Hepatocyte (in vitro differentiated cells): ENCODE results near the gene FIZ1. TPM values are rescaled to one million over a fixed set of nuclear protein-coding genes. Genes with fewer than 3 reads are reported as not detected.

Source experiments
- DNase-seq: peaks from one replicate; pipeline ENCODE4 v3.0.0-alpha.2; 2016; ENCODE audit warnings: low spot score
- H2AFZ ChIP-seq: fragments of 200-600 bp; sonication (generic); 2 replicates; pipeline ENCODE4 v1.6.0; 2016; ENCODE audit warnings: antibody characterized with exemption, mild to moderate bottlenecking
- H3K27ac ChIP-seq: fragments of 200-600 bp; sonication (generic); 2 replicates; pipeline ENCODE4 v1.5.1; 2016; ENCODE audit warnings: mild to moderate bottlenecking
- H3K27me3 ChIP-seq: fragments of 200-600 bp; sonication (generic); 2 replicates; pipeline ENCODE4 v1.6.1; 2016
- H3K36me3 ChIP-seq: fragments of 200-600 bp; sonication (generic); replicated peaks from 2 replicates; pipeline ENCODE4 v1.5.1; 2016; ENCODE audit warnings: low read depth; ENCODE audit not compliant: insufficient read depth
- H3K4me1 ChIP-seq: fragments of 200-600 bp; sonication (generic); 2 replicates; pipeline ENCODE4 v1.5.1; 2016; ENCODE audit warnings: mild to moderate bottlenecking, moderate library complexity; ENCODE audit not compliant: insufficient read depth
- H3K4me2 ChIP-seq: fragments of 200-600 bp; sonication (generic); 2 replicates; pipeline ENCODE4 v1.6.0; 2016
- H3K4me3 ChIP-seq: fragments of 200-600 bp; sonication (generic); 2 replicates; pipeline ENCODE4 v1.5.1; 2016; ENCODE audit warnings: mild to moderate bottlenecking
- H3K79me2 ChIP-seq: fragments of 200-600 bp; sonication (generic); 2 replicates; pipeline ENCODE4 v1.6.0; 2017; ENCODE audit warnings: mild to moderate bottlenecking
- H3K9me2 ChIP-seq: fragments of 200-600 bp; sonication (generic); replicated peaks from 2 replicates; pipeline ENCODE4 v1.6.0; 2017; ENCODE audit warnings: mild to moderate bottlenecking; ENCODE audit not compliant: insufficient read depth
- H3K9me3 ChIP-seq: fragments of 200-600 bp; sonication (generic); 2 replicates; pipeline ENCODE4 v1.5.1; 2016; ENCODE audit warnings: low read depth, mild to moderate bottlenecking
- H4K20me1 ChIP-seq: fragments of 200-600 bp; sonication (generic); 2 replicates; pipeline ENCODE4 v1.6.0; 2016; ENCODE audit warnings: mild to moderate bottlenecking; ENCODE audit not compliant: insufficient read depth, poor library complexity, severe bottlenecking
- CTCF ChIP-seq: fragments of 200-600 bp; sonication (generic); IDR thresholded peaks from 2 replicates; pipeline ENCODE4 v1.5.1; 2016; ENCODE audit warnings: antibody characterized with exemption, mild to moderate bottlenecking; ENCODE audit not compliant: poor library complexity
- EZH2 ChIP-seq: fragments of 200-600 bp; sonication (generic); IDR thresholded peaks from 2 replicates; pipeline ENCODE4 v1.6.1; 2016; ENCODE audit warnings: antibody characterized with exemption, mild to moderate bottlenecking, borderline replicate concordance
- EZH2phosphoT487 ChIP-seq: fragments of 200-600 bp; sonication (generic); IDR thresholded peaks from one replicate; pipeline ENCODE4 v1.6.1; 2018; ENCODE audit warnings: antibody characterized with exemption, mild to moderate bottlenecking, low read depth, moderate library complexity; ENCODE audit not compliant: unreplicated experiment, severe bottlenecking
- WGBS: methylation state at CpG from one replicate; pipeline ENCODE4 v1.1.6; 2016; ENCODE audit warnings: low lambda C conversion rate; ENCODE audit errors: missing lambda C conversion rate; 5-methylcytosine and 5-hydroxymethylcytosine counted together
- polyA plus RNA-seq: library from polyadenylated mRNA; unstranded; fragments of >200 nt; fragmentation: Nextera tagmentation; extraction: Ambion mirVana; gene quantifications from 2 replicates; pipeline ENCODE4 v1.2.1, GENCODE V29; 2016
- total RNA-seq: library from RNA; depleted of rRNA; stranded (reverse); fragments of >200 nt; gene quantifications from 2 replicates; pipeline ENCODE4 v1.2.3, GENCODE V29; 2014

FIZ1 gene
- total and polyA plus RNA-seq, 2 experiments from 2014 or later: 3.8 to 16.4 TPM

GRCh38 chr19:55581823-55582223, 17.5 kb downstream of the FIZ1 start:
- Histone ChIP-seq H3K4me3 (no peak overlapping the region), H3K9me2 (no peaks in the 10 kb centered on the region), H4K20me1 (no peaks in the 10 kb centered on the region), H3K4me2 (peak overlapping the region; percentile 98), H3K36me3 (no peaks in the 10 kb centered on the region), H3K79me2 (peaks cover 23% of the 10 kb centered on the region), H3K4me1 (peaks cover 12% of the 10 kb centered on the region), H3K27me3 (no peaks in the 10 kb centered on the region), H2AFZ (no peak overlapping the region), H3K27ac (peak overlapping the region; percentile 97), H3K9me3 (no peaks in the 10 kb centered on the region)
- no peak for TF ChIP-seq CTCF
- TF ChIP-seq EZH2phosphoT487: no peak
- TF ChIP-seq EZH2: no peak
- WGBS: 15% methylated on average over 6 of the region's 6 CpGs
- peak; percentile 27 for DNase-seq

- Histone ChIP-seq H2AFZ (peak overlapping the region; percentile 75), H3K4me1 (peaks cover 7% of the 10 kb centered on the region), H3K9me2 (no peaks in the 10 kb centered on the region), H3K36me3 (no peaks in the 10 kb centered on the region), H3K4me3 (peak overlapping the region; percentile 78), H3K27ac (peak overlapping the region; percentile 97), H3K27me3 (no peaks in the 10 kb centered on the region), H4K20me1 (no peaks in the 10 kb centered on the region), H3K9me3 (no peaks in the 10 kb centered on the region), H3K4me2 (peak overlapping the region; percentile 98), H3K79me2 (peaks cover 23% of the 10 kb centered on the region)
- DNase-seq: peak; percentile 50
- 29% methylated on average over 12 of the region's 12 CpGs for WGBS
- TF ChIP-seq EZH2 (no peak), EZH2phosphoT487 (no peak), CTCF (no peak)
These were observed 18.0 kb downstream of the FIZ1 start for GRCh38 chr19:55581145-55581822.

GRCh38 chr19:55580628-55581144, 18.6 kb downstream of the FIZ1 start, which contains the start of gene ZNF579:
Gene ZNF579, minus strand, starts transcription at chr19:55580848. Its CDS starts 1,209 bp downstream, at chr19:55579639.
- TF ChIP-seq EZH2 (no peak), EZH2phosphoT487 (no peak), CTCF (no peak)
- H3K27me3 ChIP-seq: no peaks in the 10 kb centered on the region
- H2AFZ ChIP-seq: peak within 1 kb of the TSS; percentile 75
- peak within 1 kb of the TSS; percentile 98 for H3K4me2 ChIP-seq
- H3K4me3 ChIP-seq: peak within 1 kb of the TSS; percentile 82
- no peaks in the 10 kb centered on the region for H4K20me1 ChIP-seq
- no peaks in the 10 kb centered on the region for H3K36me3 ChIP-seq
- H3K9me2 ChIP-seq: no peaks in the 10 kb centered on the region
- peaks cover 6% of the 10 kb centered on the region for H3K4me1 ChIP-seq
- peak within 1 kb of the TSS; percentile 97 for H3K27ac ChIP-seq
- 4% methylated on average over 15 of the region's 24 CpGs for WGBS
- H3K79me2 ChIP-seq: peaks cover 23% of the 10 kb centered on the region
- DNase-seq: peak; percentile 92
- H3K9me3 ChIP-seq: no peaks in the 10 kb centered on the region
